HG03439 (cell line): ENCODE measurements around the gene SNED1.

Experiments used
- ATAC-seq: cut with Tn5 transposase; IDR thresholded peaks from one replicate; pipeline ENCODE4 v1.9.1; 2021; ENCODE audit warnings: mild to moderate bottlenecking, moderate library complexity; ENCODE audit not compliant: unreplicated experiment

SNED1 gene

GRCh38 chr2:241066171-241066892, 67.9 kb downstream of the SNED1 start:
- no peak for ATAC-seq

GRCh38 chr2:241066893-241067341, 68.5 kb downstream of the SNED1 start:
- no peak for ATAC-seq

- no peak for ATAC-seq
Observed at GRCh38 chr2:241067501-241068135, 69.2 kb downstream of the SNED1 start.

GRCh38 chr2:241068136-241068941, 69.9 kb downstream of the SNED1 start:
- no peak for ATAC-seq

GRCh38 chr2:241068942-241069810, 70.8 kb downstream of the SNED1 start:
- ATAC-seq = no peak

GRCh38 chr2:241069821-241070281, 71.4 kb downstream of the SNED1 start:
- ATAC-seq = no peak

- no peak for ATAC-seq
Observed at GRCh38 chr2:241070361-241070760, 71.9 kb downstream of the SNED1 start.

DNA sequence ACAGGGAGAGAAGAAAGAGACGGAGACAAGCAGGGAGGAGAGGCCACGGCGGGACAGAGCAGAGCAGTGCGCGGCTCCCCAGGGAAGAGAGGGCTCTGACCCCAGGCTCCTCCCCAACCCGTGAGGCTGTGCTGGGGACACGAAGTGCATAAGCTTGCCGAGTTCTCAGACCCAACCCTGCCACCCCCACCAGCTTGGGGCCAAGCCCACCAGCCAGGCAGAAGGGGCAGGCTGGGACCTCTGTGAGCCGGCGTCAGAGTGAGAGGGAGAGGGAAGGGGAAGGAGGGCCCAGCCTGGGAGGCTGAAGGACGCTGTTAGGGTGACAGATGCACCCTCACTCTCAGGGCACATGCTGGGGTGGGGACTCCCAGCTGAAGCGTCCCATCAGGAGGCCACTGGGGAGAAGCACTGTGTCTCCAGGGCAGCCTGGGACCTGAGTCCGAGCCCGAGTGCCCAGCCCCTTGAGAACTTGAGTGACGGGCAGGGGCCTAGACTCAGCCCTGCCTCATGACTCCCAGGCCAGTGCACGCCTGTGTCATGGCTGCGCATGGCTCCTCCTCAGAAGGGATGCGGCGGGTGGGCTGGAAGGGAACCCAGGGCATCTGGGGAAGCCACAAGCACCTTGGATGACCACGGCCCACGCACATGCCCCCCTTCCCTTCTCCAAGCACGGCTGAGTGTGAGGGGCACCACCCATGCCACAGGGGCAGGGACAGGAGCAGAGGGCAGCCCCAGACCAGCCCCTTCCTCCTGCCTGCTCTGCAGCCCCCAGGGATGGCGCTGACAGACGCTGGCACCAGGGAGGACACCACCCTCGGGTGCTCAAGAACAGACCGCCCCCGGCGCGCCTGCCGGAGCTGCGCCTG, 72.6 kb downstream of the SNED1 start:
- no peak for ATAC-seq

GRCh38 chr2:241071677-241072111, 73.3 kb downstream of the SNED1 start:
- no peak for ATAC-seq

DNA sequence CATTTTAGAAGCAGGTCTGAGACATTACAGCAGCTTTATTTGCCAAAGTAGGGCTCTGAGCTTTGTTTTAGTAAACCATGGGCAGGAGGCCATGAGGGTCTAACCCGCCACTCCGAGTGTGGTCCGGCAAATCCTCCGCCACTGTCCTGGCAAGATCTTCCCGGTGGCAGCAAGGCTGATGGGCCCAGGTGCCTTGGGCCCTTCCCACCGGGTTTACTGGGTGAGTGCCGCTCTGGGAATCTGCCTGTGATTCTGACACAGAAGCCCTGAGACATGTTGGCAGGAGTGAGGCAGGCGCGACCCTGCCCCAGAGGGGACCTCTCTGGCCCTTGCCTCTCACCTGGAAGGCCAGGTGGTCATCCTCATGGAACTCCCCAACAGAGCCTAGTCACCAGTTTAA, 73.7 kb downstream of the SNED1 start:
- ATAC-seq = no peak

- no peak for ATAC-seq
Observed at GRCh38 chr2:241072553-241073165, 74.2 kb downstream of the SNED1 start.

GRCh38 chr2:241073166-241074064, 75.0 kb downstream of the SNED1 start:
- ATAC-seq = no peak

DNA sequence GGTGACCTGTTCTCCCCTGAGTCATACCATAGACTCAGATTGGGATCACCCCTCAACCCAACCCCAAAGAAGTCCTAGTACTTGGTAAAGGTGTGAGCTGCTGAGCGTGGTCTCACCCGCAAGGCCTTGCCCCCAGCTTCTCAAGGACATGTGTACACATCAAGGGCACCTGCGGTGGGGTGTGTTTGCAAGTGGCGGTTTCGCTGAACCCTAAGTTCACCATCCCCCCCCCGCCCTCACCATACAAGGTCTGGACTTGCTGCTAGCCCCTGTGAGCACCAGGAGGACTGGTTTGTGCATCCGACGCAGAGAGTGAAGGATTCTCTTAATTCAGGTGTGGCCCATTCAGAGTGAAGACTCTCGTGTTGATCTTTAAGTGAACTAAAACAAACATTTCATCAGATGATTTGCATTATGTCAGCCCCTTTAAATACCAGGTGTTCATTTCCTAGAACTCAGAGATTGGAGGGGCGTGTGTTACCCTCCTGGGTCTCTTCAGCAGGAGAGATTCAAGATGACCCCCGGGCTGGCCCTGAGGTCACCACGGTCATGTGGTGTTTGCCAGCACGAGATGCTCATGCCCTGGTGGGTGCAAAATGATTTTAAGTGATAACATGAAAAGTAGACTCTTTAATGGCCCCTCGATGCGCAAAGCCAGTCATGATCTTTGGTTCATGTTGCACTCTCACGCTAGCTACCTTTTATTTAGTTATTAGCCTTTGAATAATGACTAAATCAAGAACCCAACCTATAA, 75.8 kb downstream of the SNED1 start:
- no peak for ATAC-seq

- no peak for ATAC-seq
Observed at GRCh38 chr2:241074901-241075540, 76.6 kb downstream of the SNED1 start.

DNA sequence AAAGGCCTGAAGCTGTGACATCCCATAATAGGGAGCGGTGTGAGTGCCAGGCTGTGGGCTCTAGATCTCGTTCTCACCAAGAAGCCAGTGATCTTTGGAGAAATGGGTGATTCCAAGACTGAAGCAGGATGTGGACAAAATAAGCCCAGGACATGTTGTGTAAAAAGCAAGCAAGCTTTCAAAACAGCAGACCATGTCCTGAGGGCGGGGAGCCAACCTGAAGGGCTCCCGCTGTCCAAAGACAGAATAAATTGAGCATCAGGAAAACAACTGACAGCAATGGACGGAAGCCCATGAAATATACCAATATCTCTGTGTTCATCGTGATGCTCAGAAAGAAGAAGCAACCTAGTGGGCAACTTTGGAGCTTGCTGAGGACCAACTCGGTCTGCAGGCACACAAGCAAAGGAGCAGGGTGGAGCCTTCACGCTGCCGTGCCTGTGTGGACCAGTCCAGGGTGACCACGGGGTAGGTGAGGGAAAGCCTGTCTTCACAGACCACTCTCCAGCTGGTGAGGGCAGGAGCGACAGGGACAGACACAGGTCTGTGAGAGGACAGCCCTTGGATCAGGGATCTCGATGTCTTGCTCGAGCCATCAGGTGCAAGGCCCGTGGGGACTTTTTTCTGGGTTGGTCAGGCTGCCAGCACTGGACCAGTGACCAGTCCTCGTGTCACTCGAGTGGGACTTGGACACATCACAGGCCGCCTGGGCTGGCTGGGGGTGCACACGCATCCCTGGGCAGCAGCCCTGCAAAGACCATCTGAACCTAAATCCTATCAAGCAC, 82.2 kb downstream of the SNED1 start:
- no peak for ATAC-seq

DNA sequence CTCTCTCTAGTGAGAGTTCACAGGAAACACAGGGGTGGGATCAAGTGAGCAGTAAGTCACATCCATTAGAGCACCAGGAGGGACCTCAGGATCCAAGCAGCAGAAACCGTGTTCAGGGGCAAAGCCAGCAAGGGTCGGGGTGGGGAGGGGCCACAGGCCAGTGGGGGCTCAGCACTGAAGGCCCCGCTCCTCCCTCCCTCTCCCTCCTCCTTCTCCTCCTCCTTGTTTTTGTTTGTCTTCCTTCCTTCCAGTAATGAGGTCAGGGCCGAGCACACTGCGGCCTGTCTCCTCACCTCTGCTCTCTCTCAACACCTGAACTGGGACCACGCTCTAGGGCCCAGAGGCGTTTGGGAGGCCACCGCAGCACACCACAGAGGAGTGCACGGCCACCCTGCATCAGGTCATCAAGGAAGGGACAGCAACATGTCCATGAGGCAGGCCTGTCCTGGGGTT, 82.8 kb downstream of the SNED1 start:
- ATAC-seq = no peak
